ENCODE measurements around the gene ZNF581.

ZNF581 gene

GRCh38 chr19:55676889-55677505, 33.5 kb downstream of the ZNF581 start:
- H3K27me3 Mint-ChIP-seq, result no peaks in the 10 kb centered on the region
- no peaks in the 10 kb centered on the region for H3K9me3 Mint-ChIP-seq
- ATAC-seq (ENCODE audit: low read depth) (no peak), DNase-seq (ENCODE audit: low spot score in 2 of 2) (no peak)
- H3K36me3 Mint-ChIP-seq, result peaks cover 25% of the 10 kb centered on the region
- H3K4me3 Mint-ChIP-seq, result peak overlapping the region; percentile 98
- H3K27ac Mint-ChIP-seq, result peak overlapping the region; percentile 98
- peaks cover 50% of the 10 kb centered on the region for H3K4me1 Mint-ChIP-seq

DNA sequence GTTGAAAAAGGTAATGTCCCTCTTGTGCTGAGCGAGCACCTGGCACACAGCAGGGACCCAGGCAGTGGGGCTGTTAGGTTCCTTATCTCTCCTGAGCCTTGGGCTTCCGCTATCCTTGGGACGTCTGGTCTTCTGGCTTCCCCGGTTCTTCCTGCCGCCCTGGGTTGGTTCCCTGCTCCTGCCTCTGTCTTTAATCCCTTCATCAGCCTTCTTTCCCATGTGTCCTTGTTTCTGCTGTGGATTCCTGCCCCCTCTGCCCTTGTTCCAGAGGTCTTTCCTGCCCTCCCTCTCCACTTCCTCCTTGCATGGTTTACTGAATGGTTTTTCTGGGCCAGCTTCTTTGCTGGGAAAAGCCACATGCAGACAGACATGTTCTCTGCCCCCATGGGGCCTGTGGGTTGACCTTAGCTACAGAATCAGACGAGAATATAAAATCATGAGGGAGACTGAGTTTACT, 34.2 kb downstream of the ZNF581 start:
- Mint-ChIP-seq H3K27ac (peak overlapping the region; percentile 98), H3K36me3 (peaks cover 25% of the 10 kb centered on the region), H3K27me3 (no peaks in the 10 kb centered on the region), H3K4me3 (peak overlapping the region; percentile 98), H3K4me1 (peaks cover 50% of the 10 kb centered on the region), H3K9me3 (no peaks in the 10 kb centered on the region)
- DNase-seq (ENCODE audit: low spot score in 2 of 2) (no peak), ATAC-seq (ENCODE audit: low read depth) (no peak)

DNA sequence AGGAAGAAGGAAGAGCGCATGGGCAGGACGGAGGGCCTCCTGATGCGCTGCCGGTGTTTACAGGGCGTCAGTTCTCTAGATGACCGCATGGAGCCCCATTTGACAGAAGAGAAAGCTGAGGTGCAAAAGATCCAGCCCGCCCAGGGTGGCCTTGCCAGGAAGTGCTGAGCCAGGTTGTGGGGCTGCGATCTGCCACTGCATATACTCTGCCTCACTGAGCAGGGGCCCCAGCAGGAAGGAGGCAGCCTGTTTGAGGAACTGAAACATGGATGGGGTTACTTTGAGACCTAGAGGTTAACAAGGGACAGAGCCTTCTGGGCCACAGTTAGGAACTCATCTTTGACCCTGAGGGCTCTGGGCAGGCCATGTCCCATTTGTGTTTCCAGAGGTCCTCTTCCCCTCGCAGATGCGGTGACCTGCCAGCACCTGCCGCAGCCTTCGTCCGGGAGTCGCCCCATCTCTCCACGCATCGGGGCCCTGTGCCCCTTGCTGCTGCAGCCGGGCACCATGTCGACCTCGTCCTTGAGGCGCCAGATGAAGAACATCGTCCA, 34.7 kb downstream of the ZNF581 start:
- Mint-ChIP-seq H3K4me1 (peaks cover 50% of the 10 kb centered on the region), H3K4me3 (peak overlapping the region; percentile 98), H3K27ac (peak overlapping the region; percentile 98), H3K36me3 (peaks cover 25% of the 10 kb centered on the region), H3K9me3 (no peaks in the 10 kb centered on the region), H3K27me3 (no peaks in the 10 kb centered on the region)
- ATAC-seq (ENCODE audit: low read depth), result peak; percentile 83
- peak; percentile 75 to 91 for DNase-seq (ENCODE audit: low spot score in 2 of 2)

GRCh38 chr19:55679343-55680257, 36.2 kb downstream of the ZNF581 start:
- Mint-ChIP-seq H3K27ac (peak overlapping the region; percentile 98), H3K4me1 (peaks cover 46% of the 10 kb centered on the region), H3K9me3 (no peaks in the 10 kb centered on the region), H3K36me3 (peaks cover 21% of the 10 kb centered on the region), H3K4me3 (peak overlapping the region; percentile 98), H3K27me3 (no peaks in the 10 kb centered on the region)
- DNase-seq (ENCODE audit: low spot score in 2 of 2) (no peak), ATAC-seq (ENCODE audit: low read depth) (no peak)

- ATAC-seq (ENCODE audit: low read depth), result no peak
- H3K36me3 Mint-ChIP-seq, result peaks cover 22% of the 10 kb centered on the region
- H3K4me3 Mint-ChIP-seq, result no peak overlapping the region
- H3K27me3 Mint-ChIP-seq, result no peaks in the 10 kb centered on the region
- no peak for DNase-seq (ENCODE audit: low spot score in 2 of 2)
- peak overlapping the region; percentile 98 for H3K27ac Mint-ChIP-seq
- H3K4me1 Mint-ChIP-seq, result peaks cover 46% of the 10 kb centered on the region
- H3K9me3 Mint-ChIP-seq, result no peaks in the 10 kb centered on the region
Measured at GRCh38 chr19:55680339-55681130, 37.1 kb downstream of the ZNF581 start.

DNA sequence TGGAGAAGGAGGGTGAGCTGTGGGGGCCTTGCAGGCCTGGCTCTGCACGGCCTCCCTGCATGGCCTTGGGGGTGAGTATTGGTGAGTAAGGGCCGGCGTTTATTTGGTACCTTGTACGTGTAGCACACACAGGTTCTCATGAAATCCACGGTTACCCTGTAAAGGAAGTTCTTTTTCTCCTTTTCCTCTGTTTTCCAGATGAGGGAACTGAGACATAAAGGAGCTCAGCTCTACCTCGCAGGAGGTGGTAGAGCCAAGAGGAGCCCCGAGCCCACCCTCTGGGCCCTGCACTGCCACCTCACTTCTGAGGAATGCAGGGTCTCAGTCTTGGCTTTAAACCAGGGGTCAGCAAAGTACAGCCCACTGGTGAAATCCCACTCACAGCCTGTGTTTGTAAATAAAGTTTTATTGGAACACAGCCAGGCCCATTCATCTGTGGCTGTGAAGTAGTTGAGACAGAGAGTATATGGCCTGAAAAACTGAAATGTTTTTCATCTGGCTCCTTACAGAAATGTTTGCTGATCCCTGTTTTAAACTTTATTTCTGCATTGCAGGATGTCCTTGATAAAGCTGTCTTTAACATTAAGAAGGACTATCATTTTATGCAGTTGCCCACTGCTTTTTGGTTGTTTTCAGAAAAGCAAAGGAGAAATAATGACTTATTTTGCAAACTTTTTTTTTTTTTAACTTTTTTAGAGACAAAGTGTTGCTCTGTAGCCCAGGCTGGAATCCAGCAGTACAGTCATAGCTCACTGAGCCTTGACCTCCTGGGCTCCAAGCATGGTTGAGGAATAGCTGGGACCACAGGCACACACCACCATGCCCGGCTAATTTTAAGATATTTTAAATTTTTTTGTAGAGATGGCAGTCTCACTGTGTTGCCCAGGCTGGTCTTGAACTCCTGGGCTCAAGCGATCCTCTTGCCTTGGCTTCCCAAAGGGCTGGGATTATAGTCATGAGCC, 38.0 kb downstream of the ZNF581 start:
- ATAC-seq (ENCODE audit: low read depth), result no peak
- no peak overlapping the region for H3K4me3 Mint-ChIP-seq
- peaks cover 47% of the 10 kb centered on the region for H3K4me1 Mint-ChIP-seq
- DNase-seq (ENCODE audit: low spot score in 2 of 2), result no peak
- no peaks in the 10 kb centered on the region for H3K27me3 Mint-ChIP-seq
- H3K27ac Mint-ChIP-seq, result peak overlapping the region; percentile 98
- H3K9me3 Mint-ChIP-seq, result no peaks in the 10 kb centered on the region
- H3K36me3 Mint-ChIP-seq, result peaks cover 29% of the 10 kb centered on the region

DNA sequence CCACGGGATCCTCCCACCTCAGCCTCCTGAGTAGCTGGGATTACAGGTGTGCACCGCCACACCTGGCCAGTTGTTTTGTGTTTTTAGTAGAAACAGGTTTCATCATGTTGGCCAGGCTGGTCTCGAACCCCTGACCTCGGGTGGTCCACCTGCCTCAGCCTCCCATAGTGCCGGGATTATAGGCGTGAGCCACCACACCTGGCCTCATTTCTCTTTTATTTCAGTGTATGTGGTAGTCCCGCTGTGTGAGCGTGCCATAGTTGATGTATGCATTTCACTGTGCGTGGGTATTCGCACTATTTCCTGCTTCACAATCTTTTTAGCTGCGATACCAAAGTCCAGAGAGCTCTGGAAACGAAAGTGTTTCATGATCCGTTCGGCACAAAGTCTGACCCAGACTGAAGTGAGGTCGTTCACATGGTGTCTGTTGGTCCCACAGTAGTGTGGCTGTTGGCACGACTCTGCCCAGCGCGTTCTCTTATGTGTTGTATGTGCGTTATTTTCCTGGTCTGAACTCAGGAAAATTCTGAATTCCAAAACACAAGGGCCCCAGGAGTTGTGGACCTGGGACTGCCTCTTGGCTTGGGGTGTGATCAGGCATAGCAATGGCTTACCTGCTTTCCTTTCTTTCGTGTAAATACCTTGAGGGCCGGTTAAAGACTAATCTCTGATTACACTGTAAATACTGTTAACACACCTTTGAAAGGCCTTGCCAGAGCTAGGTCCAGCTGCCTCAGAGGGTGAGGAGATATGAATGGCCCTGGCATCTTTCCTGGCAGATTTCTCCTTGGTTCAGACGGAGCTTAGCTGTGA, 40.2 kb downstream of the ZNF581 start:
- Mint-ChIP-seq H3K27ac (no peak overlapping the region), H3K4me1 (peaks cover 39% of the 10 kb centered on the region), H3K4me3 (no peak overlapping the region), H3K27me3 (no peaks in the 10 kb centered on the region), H3K9me3 (no peaks in the 10 kb centered on the region), H3K36me3 (peaks cover 26% of the 10 kb centered on the region)
- DNase-seq (ENCODE audit: low spot score in 2 of 2) (no peak), ATAC-seq (ENCODE audit: low read depth) (no peak)

DNA sequence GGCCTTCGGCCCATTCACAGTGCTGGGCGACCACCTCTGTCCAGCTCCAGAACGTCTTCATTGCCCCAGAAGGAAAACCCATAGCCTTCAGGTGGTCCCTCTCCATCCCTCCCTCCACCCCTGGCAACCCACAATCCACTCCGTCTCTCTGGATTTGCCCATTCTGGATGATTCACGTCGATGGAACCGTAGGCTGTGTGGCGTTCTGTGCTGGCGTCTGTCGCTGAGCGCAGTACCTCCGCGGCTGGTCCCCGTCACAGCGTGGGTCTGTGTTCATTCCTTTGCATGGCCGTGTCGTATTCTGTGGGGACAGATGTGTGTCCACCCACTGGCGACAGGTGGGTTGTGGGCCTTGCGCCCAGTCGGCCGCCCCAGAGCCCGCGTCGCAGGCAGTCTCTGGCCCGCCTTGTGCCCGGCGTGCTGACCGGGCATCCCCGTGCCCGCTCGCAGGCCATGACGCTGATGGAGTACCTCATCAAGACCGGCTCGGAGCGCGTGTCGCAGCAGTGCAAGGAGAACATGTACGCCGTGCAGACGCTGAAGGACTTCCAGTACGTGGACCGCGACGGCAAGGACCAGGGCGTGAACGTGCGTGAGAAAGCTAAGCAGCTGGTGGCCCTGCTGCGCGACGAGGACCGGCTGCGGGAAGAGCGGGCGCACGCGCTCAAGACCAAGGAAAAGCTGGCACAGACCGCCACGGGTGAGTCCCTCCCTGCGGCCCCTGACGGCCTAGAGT, 41.7 kb downstream of the ZNF581 start:
- no peak for ATAC-seq (ENCODE audit: low read depth)
- no peak for DNase-seq (ENCODE audit: low spot score in 2 of 2)
- Mint-ChIP-seq H3K9me3 (no peaks in the 10 kb centered on the region), H3K4me3 (no peak overlapping the region), H3K27ac (no peak overlapping the region), H3K36me3 (peaks cover 29% of the 10 kb centered on the region), H3K4me1 (peaks cover 30% of the 10 kb centered on the region), H3K27me3 (no peaks in the 10 kb centered on the region)

- no peak overlapping the region for H3K27ac Mint-ChIP-seq
- peaks cover 26% of the 10 kb centered on the region for H3K36me3 Mint-ChIP-seq
Measured at GRCh38 chr19:55685776-55686175, 42.3 kb downstream of the ZNF581 start.

GRCh38 chr19:55686311-55687050, 43.0 kb downstream of the ZNF581 start:
- H3K36me3 Mint-ChIP-seq, result peaks cover 28% of the 10 kb centered on the region
- H3K27ac Mint-ChIP-seq, result peak overlapping the region; percentile 83
- ATAC-seq (ENCODE audit: low read depth) (no peak), DNase-seq (ENCODE audit: low spot score in 2 of 2) (no peak)
- H3K9me3 Mint-ChIP-seq, result no peaks in the 10 kb centered on the region
- peaks cover 26% of the 10 kb centered on the region for H3K4me1 Mint-ChIP-seq
- no peak overlapping the region for H3K4me3 Mint-ChIP-seq
- no peaks in the 10 kb centered on the region for H3K27me3 Mint-ChIP-seq

More at GRCh38 chr19:55685776-55686175, 42.3 kb downstream of the ZNF581 start:
- Mint-ChIP-seq H3K4me3 (no peak overlapping the region), H3K27me3 (no peaks in the 10 kb centered on the region), H3K9me3 (no peaks in the 10 kb centered on the region), H3K4me1 (peaks cover 26% of the 10 kb centered on the region)
- DNase-seq (ENCODE audit: low spot score in 2 of 2) (no peak), ATAC-seq (ENCODE audit: low read depth) (no peak)

All from memory B cell (primary cell).